HG02610 (cell line): ENCODE data around the gene LRRK1.
A peak's percentile ranks its signal among the peaks of the same experiment; 100 is the strongest.

Experiments used
- ATAC-seq: cut with Tn5 transposase; IDR thresholded peaks from one replicate; pipeline ENCODE4 v1.9.1; 2021; ENCODE audit warnings: mild to moderate bottlenecking, moderate library complexity; ENCODE audit not compliant: unreplicated experiment

Gene LRRK1

GRCh38 chr15:101001796-101002195 lies 82.6 kb downstream of the LRRK1 start:
- no peak for ATAC-seq

DNA sequence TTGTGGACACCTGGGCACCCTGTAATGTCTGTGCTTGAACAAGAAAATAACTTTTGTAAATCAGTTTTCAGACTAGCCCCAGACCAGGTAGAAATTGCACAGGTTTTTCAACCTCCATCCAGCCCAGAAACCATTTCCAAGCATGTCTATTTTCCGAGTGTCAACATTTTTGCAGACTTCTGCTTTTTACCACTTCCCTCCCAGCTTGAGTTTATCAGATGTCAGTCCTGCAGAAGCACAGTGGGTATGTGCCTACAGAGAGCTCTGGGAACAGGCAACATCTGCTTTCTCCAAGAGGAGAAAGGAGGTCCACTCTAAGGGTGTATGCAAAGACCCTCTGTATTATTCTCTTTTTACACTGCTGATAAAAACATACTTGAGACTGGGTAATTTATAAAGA lies 83.9 kb downstream of the LRRK1 start:
- ATAC-seq, result no peak

DNA sequence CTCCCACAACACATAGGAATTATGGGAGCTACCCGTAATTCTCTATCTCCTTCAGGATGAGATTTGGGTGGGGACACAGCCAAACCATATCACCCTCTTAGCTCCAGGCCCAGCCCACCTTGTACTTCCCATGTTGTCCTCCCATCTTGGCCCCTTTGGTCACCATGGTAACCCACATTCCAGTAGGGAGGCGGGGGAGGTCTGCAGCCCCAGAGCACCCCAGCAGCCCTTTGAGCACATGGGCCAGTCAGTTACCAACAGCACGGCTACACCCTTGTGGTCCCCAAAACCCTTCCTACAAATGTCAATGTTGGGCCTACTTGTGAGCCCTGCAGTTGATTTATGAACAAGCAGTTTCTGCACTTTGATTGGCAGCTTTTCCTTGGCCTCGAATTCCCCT lies 84.5 kb downstream of the LRRK1 start:
- no peak for ATAC-seq

DNA sequence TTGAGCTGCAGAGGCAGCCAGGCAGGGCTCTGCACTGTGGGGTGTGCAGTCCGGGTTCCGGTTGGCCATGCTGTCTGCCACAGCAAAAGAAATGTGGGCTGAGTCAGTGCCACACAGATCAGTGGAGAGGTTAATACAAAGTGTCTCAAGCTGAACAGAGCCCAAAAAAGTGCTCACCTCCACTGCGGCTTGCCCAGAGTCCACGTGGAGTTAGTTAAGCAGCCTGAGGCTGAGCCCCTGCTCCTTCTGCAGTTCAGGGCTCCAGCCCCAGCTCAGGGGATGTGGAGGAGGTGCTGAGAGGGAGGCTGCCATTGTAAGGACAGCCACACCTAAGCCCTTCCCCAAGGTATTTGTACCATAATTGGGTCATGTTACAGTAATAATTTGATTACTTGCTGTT lies 85.3 kb downstream of the LRRK1 start:
- no peak for ATAC-seq

- ATAC-seq, result no peak
These were observed 86.0 kb downstream of the LRRK1 start for GRCh38 chr15:101004986-101005747.

DNA sequence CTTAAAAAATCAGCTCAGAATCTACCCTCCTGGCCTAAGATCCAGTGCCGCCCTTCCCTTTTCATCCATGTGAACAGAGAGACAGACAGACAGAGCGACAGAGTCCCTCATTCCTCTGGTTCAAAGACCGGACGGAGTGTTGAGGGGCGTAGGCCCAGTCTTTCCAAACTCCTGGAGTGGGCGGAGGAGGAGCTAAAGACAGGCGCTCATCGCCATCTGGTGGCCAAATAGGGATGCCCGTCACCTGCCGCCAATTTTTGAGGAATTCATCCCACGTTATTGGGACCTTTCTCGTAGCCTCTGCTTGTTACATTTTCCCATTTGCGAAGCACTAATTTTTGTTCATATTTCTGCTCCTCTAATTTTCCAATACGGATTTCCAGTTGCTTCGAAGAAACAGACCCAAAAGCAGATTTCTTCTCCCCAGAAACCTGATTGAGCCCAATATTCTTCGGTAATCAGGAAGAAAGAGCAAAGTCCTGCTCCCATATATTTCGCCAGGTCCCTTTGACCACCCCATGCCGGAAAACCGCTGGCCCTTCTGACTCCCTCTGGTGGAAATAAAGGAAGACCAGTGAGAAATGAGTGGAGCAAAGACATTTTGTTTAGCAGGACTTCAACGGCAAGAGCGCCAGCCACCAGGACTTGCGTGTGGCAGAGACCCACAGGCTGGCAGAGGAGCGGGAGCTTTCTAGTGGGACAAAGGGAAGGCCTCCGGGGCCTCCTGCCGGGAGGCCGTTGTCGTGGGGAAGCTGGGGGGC lies 88.0 kb downstream of the LRRK1 start:
- no peak for ATAC-seq

DNA sequence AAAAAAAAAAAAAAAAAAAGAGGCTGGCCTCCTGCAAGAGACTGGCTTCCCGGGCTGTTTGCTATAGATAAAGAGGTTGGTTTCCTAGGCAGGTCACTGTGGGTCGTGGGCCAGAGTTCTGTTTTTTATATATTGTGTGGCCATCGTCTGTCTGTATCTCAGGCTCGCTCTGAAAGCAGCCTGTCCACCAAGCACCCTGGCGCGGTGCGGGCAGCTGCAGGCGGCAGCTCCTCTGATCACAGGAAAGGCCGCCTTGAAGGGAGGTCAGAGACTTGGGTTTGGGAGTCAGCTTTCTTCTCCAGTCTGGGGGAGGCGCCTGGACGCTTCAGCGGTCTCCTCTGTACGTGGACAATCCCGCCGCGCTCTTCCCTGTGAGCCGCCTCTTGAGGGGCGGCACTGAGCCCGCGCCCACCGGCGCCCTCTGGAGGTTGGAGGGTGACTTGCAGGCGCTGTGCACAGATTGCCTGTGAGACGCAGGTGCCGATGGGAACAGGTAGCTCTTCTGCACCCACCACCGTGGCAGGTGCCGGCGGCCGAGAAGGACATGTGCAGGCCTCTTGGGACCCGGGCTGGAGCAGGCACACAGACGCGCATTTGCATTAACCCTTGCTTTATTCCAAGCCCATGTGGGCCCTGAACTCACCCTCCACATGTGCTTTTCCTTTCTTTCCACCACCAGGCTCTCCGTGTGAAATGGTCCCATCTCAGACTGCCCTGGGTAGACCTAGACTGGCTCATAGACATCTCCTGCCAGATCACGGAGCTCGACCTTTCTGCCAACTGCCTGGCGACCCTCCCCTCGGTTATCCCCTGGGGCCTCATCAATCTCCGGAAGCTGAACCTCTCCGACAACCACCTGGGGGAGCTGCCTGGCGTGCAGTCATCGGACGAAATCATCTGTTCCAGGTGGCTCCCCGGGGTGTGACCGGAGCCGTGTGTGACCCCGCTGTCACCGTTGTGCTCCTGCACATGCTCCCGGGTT lies 89.3 kb downstream of the LRRK1 start:
- ATAC-seq, result peak; percentile 78

- ATAC-seq, result no peak
These were observed 90.0 kb downstream of the LRRK1 start for GRCh38 chr15:101009176-101009575.

- ATAC-seq, result no peak
These were observed 91.6 kb downstream of the LRRK1 start for GRCh38 chr15:101010781-101011180.

DNA sequence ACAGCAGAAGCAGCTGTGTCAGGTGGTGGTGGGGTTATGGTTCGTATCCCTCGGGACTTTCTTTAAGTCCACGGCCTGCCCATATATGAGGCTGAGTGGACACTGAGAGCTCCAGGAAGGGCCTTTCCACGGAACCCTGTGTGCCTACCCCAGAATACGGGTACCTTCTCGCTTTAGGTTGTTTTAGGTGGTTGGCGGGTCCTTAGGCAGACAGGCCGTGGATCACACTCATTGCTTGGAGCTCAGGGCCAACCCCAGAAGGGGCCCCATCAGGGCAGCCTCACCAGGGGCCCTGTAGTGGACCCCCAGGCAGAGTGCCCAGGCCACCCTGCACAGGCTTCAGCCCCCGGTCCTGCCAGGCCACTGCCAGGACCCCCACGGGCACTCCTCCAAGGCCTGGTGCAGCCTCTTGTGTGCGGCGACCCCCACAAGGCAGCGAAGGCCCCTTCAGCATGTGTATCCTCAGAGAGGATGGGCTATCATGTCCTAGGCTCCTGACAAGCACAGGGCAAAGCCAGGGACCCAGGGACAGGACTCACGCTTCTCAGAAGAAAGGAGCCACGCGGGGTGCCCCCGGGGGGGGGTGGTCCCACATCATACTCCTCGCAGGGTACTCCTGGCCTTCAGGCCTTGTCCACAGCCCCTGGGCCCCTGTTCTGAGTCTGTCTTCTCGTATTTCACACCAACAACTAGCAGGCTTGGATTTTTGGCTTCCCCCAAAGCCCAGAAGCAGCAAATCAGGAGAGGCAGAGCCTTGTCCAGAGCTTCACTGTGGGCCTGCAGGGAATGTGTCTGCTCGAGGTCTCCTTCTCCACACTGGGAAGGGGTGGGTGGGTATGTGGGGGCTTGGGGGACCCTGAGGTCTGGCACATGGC lies 93.4 kb downstream of the LRRK1 start:
- no peak for ATAC-seq

DNA sequence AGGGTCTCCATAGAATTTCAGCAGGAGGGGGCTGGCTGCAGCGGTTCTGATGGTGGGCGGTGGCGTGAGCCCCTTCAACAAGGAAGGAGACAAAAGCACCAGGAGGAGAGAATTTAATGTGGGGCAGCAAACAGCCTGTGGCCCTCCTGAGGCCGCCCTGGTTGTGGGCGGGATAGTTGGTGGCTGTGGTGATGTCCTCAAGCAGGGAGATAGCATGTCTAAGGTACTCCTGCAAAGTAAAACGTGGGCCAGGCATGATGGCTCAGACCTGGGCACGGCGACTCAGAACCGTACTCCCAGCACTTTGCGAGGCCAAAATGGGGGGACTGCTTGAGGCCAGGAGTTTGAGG lies 94.0 kb downstream of the LRRK1 start:
- ATAC-seq, result no peak

DNA sequence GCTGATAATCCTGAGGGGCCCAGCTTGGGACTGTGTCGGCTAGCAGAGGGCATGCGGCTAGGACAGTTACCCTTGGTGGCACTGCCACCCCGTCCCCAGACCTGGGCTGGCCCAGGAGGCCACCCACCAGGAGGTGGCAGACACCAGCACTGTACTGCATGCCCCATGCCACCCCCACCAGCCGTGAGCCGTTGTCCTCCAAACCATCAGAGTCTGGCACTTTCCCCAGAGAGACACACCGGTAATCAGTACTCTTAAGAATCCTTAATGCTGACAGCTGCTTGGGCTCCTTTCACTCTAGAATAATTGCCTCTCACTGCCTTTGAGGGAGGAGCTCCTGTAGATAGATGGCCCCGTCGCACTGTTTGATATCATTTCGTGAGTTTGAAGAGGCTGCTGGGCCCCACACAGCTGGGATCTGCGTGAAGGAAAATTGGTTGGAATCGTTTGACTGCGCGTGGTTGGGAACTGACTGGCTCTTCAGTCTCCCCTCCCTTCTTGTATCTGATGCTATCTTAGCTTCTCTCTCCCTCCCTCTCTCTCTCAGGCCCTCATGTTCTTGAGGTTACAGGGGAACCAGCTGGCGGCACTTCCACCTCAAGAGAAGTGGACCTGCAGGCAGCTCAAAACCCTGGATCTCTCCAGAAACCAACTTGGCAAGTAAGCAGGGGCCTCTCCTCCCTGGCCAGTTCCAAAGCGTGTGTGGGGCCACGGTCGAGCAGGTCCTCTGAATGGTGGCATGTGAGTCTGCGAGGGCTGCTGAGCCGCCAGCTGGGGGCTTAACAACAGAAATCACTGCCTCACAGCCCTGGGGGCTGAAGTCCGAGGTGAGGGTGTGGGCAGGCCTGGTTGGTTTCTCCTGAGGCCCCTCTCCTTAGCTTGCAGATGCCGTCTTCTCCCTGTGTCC lies 94.9 kb downstream of the LRRK1 start:
- ATAC-seq, result no peak

DNA sequence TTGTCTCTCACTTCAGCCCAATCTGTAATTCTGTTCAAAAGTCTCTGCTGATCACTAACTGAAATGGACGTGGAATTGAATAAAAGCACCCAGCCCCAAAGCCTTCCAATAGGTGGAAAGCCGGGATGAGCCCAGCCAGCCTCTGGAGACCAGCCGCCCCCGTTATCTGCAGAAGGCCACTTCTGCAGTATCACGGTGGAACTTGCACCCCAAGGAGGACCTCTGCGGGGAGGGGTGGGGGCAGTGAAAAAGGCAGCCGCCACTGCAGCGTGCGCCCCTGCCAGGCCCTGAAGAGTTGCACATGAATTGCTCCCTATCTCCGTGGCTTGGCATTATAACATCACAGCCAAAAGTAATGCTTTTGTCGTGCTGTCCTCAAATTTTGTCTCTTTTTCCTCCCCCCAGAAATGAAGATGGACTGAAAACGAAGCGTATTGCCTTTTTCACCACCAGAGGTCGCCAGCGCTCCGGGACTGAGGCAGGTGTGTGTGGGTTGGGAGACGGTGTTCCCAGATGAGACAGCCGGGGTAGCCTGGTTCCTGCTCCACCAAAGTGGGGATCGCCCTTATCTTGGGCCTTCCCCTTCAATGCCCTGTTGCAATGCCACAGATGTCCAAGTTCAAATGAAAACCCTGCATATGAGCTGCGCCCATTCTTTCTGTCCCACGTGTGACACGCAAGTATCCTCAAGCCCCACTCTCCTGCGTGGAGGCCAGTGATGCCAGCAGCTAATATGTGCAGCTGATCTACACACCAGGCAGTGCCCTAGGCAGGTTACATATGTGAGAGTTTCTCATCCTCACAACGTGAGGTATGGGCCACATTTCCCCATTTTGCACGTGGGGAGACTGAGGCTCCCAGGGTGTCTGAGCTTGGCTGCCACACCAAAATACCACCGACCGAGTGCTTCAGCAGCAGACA lies 96.0 kb downstream of the LRRK1 start:
- ATAC-seq, result no peak

DNA sequence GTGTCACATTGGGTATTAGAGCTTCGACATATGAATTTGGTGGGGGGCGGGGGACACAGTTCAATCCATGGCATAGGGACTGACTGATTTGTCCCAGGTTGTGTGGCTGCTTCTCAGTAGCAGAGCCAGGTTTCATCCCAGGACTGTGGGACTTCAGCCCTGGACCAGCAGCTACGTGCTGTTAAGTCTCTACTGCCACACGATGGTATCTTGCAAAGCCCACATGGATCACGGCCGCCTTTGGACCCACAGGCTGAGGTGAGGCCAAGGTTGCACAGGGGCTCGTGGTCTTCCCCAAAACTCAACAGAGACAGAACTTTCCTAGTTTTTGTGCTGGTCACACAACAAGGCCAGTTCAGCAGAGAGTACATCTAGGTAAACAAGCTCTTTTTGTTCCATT lies 97.4 kb downstream of the LRRK1 start:
- ATAC-seq, result no peak

DNA sequence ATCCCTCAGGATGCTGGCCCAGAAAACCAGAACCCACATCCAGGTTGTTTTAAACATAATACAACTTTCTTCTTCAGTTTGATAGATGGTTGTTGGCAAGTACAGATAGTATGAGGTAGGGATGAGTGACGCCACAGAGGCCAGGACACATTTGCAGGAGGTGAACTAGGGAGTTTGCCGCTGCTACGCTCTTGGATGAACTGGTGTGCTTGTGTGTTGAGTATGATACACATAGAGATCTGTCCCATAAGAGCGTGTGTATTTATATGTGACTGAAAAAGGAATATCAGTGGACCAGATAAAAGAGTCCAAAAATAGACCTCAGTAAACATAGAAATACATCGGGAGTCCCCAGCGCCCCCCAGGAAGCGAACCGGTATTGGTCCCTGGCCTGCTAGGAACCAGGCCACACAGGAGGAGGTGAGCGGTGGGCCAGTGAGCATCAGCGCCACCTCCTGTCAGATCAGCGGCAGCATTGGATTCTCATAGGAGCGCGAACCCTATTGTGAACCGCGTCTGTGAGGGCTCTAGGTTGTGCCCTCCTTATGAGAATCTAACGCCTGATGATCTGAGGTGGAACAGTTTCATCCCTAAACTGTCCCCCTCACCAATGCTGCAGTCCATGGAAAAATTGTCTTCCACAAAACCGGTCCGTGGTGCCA lies 98.1 kb downstream of the LRRK1 start:
- no peak for ATAC-seq

GRCh38 chr15:101018016-101018415 lies 98.9 kb downstream of the LRRK1 start:
- no peak for ATAC-seq

- no peak for ATAC-seq
These were observed 99.3 kb downstream of the LRRK1 start for GRCh38 chr15:101018450-101018849.

- no peak for ATAC-seq
These were observed 100.3 kb downstream of the LRRK1 start for GRCh38 chr15:101019366-101019896.
